Spleen (tissue), 7 donors: ENCODE data around the gene USB1.

ENCODE experiments used
- POLR2A ChIP-seq, 3 donors: fragments of 450-650 bp; IDR thresholded peaks; one replicate each; pipeline ENCODE4 v1.5.1; 2017; ENCODE audit warnings: antibody characterized with exemption in 3 of 3, mild to moderate bottlenecking in 1 of 3
- TF ChIP-seq, protein P1 (sequence below), 11 experiments: fragments of 200-600 bp in 7 of 11; fragments of 450-650 bp in 4 of 11; sonication (generic) in 4 of 11; IDR thresholded peaks in 8 of 11; conservative IDR thresholded peaks in 3 of 11; 1 replicate in 7 of 11; 2 replicates in 4 of 11; pipeline versions ENCODE4 v1.4.0 to v1.8.0; 2016 to 2021; ENCODE audit warnings: antibody characterized with exemption in 11 of 11, inconsistent platforms in 4 of 11, mild to moderate bottlenecking in 1 of 11
- donor health status: DM: no; HTN: no; CAD: no; lungs with moderate emphysema.
- donor health status: DM: no; HTN: no; CAD: no.
- donor health status: DM: no; HTN: no; CAD: no.

DNA sequence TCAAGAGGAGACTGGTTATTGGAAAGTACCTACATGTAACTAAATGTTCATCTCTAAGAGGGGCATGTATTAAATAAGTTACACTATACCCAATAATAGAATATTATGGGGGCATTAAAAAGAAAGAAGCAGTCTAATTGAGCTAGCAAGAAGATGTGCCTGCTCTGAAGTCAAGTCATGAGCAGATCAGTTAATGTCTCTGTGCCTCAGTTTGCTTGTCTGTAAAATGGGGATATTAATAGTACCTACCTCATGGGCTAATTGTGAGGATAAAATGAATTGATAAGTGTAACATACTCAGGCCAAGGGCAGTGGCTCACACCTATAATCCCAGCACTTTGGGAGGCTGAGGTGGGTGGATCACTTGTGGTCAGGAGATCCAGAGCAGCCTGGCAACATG is 33.3 kb upstream of the USB1 start:
- TF ChIP-seq POLR2A (IDR thresholded peaks at IDR 0.05) = no peak
- TF ChIP-seq, protein P1, sequence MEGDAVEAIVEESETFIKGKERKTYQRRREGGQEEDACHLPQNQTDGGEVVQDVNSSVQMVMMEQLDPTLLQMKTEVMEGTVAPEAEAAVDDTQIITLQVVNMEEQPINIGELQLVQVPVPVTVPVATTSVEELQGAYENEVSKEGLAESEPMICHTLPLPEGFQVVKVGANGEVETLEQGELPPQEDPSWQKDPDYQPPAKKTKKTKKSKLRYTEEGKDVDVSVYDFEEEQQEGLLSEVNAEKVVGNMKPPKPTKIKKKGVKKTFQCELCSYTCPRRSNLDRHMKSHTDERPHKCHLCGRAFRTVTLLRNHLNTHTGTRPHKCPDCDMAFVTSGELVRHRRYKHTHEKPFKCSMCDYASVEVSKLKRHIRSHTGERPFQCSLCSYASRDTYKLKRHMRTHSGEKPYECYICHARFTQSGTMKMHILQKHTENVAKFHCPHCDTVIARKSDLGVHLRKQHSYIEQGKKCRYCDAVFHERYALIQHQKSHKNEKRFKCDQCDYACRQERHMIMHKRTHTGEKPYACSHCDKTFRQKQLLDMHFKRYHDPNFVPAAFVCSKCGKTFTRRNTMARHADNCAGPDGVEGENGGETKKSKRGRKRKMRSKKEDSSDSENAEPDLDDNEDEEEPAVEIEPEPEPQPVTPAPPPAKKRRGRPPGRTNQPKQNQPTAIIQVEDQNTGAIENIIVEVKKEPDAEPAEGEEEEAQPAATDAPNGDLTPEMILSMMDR (IDR thresholded peaks at IDR 0.05 in 8 of 11, conservative IDR thresholded peaks at IDR 0.05 in 3 of 11) = no peak
